GM08714 (cell line): ENCODE measurements around the gene ZNF107.
"Not testable (repeated sequence)": the region's sequence is repeated elsewhere in the genome, so short reads cannot be mapped to it uniquely, and the experiment has no call there.

ENCODE experiments used
- H3K4me3 ChIP-seq: fragments of 200-500 bp; sonication (Bioruptor generic); 2 replicates; pipeline ENCODE4 v1.5.1; 2014; ENCODE audit warnings: mild to moderate bottlenecking, low read length, inconsistent platforms
- ZNF274 ChIP-seq: IDR thresholded peaks from 2 replicates; pipeline ENCODE4 v1.6.1; 2012; ENCODE audit warnings: mild to moderate bottlenecking, low read depth, low read length

Gene ZNF107

GRCh38 chr7:64666663-64667050 is 724 bp downstream of the ZNF107 start:
- no peak for TF ChIP-seq ZNF274
- peak overlapping the region; percentile 93 for H3K4me3 ChIP-seq

DNA sequence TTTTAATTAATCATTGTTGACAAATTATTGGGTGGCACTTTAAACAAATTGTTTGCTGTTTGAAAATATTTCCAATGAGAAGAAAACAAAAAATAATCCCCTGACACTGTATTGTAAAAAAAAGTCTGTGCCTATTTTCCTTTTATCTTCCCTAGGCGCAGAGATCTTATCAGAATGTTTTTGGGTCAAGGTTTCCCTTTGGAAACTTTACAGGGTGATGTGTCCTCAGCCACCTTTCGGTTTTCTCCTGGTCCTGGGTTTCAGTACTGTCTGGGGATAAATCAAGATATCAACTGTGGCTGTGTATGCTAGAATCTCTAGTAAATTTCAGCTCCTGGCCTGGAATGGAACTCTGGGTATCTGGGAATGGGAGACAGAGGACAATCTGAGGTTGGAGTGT is 1.4 kb downstream of the ZNF107 start:
- no peak for TF ChIP-seq ZNF274
- peak overlapping the region; percentile 93 for H3K4me3 ChIP-seq

DNA sequence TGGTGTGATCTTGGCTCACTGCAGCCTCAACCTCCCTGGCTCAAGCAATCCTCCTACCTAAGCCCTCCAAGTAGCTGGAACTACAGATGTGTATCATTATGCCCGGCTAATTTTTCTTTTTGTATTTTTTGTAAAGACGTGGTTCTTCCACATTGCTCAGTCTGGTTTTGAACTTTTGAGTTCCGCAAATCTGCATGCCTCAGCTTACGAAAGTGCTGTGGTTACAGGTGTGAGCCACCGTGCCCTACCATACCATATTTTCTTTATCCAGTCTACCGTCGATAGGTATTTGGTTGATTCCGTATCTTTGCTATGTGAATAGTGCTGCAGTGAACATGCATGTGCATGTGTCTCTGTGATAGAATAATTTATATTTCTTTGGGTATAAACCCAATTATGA is 6.5 kb downstream of the ZNF107 start:
- H3K4me3 ChIP-seq: no peak overlapping the region
- TF ChIP-seq ZNF274: no peak

DNA sequence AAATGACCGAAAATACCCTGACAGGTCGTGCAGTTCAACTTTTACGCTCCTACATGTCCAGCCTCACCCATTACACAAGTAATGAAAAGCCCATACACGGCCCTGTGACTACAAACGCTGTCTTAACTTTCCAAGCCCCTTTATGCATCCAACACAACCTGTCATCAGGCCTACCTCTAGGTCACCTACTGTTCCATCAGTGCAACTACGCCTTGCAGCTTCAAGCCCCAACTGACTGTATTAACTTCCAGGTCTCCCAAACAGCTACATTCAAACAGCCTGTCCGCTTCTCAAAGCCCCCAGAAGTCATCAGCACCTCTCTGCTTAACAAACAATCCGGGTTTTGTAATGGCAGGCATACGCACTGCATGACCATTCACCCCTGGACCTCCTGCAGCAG is 19.2 kb downstream of the ZNF107 start:
- no peak for TF ChIP-seq ZNF274
- H3K4me3 ChIP-seq: no peak overlapping the region

DNA sequence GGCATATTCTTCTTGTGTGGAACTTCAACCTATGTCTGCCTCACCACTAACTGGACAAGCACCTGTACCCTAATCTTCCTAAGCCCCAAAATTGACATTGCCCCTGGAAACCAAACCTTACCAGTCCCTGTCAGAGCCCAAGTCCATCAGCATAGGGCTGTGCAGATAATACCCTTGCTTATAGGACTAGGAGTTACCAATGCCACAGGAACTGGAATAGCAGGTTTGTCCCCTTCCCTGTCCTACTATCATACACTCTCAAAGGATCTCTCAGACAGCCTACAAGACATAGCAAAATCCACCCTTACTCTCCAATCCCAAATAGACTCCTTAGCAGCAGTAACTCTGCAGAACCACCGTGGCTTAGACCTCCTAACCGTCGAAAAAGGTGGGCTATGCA is 19.8 kb downstream of the ZNF107 start:
- TF ChIP-seq ZNF274: no peak
- H3K4me3 ChIP-seq: no peak overlapping the region

DNA sequence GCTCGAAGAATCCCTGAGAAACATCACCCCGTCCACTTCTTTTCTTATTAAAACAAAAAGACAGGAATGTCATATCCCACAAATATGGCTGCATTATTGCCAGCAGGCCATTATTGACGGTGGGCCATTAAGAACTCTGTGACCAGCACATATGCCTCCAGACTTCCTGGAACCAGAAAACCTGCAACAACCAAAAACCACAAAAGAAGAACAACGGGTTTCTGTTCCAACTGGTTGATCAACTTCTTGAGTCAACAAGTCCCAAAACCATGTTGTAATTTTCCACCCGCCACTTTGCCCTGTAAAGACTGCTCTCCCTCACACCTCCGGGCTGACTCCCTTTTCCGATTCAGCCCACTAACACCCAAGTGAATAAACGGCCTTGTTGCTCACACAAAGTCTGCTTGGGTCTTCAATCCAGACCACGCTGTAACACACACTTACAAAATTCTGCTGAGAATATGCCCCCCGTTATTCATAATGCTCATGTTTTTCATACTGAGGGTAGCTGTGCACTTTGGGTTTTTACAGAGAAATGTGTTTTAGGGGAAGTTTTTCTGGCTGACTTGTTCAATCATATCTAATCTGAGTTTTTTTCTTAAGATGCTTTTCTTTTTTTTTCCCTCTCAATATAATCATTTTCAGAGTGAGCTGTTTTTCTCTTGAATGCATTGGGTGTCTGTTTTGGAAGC is 20.7 kb downstream of the ZNF107 start:
- no peak overlapping the region for H3K4me3 ChIP-seq
- no peak for TF ChIP-seq ZNF274

- TF ChIP-seq ZNF274: no peak
- H3K4me3 ChIP-seq: no peak overlapping the region
Observed at GRCh38 chr7:64687249-64687648, 21.3 kb downstream of the ZNF107 start.

- no peak for TF ChIP-seq ZNF274
- no peak overlapping the region for H3K4me3 ChIP-seq
Observed at GRCh38 chr7:64688988-64689387, 23.1 kb downstream of the ZNF107 start.

DNA sequence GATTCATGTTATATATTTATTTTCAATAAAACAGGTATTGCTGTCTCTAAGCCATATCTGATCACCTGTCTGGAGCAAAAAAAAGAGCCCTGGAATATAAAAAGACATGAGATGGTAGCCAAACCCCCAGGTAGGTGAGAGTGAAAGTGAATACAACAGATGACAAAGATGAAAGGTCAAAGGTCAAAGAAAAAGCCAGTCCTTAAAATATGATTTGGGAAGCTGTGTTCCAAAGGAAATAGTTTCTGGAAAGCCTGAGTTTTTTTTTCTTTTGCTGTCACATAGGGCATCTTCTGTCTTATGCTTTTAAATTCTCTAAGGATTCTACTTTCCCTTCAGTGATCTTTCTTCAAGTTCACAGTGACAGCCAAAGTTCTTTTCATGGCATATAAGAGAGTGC is 25.9 kb downstream of the ZNF107 start:
- H3K4me3 ChIP-seq: no peak overlapping the region
- no peak for TF ChIP-seq ZNF274

- H3K4me3 ChIP-seq: not testable (repeated sequence)
Observed at GRCh38 chr7:64697863-64698262, 31.9 kb downstream of the ZNF107 start.

GRCh38 chr7:64706625-64707292 is 40.8 kb downstream of the ZNF107 start:
- no peak overlapping the region for H3K4me3 ChIP-seq
- TF ChIP-seq ZNF274: no peak

GRCh38 chr7:64717896-64718295 is 52.0 kb downstream of the ZNF107 start:
- H3K4me3 ChIP-seq: not testable (repeated sequence)

DNA sequence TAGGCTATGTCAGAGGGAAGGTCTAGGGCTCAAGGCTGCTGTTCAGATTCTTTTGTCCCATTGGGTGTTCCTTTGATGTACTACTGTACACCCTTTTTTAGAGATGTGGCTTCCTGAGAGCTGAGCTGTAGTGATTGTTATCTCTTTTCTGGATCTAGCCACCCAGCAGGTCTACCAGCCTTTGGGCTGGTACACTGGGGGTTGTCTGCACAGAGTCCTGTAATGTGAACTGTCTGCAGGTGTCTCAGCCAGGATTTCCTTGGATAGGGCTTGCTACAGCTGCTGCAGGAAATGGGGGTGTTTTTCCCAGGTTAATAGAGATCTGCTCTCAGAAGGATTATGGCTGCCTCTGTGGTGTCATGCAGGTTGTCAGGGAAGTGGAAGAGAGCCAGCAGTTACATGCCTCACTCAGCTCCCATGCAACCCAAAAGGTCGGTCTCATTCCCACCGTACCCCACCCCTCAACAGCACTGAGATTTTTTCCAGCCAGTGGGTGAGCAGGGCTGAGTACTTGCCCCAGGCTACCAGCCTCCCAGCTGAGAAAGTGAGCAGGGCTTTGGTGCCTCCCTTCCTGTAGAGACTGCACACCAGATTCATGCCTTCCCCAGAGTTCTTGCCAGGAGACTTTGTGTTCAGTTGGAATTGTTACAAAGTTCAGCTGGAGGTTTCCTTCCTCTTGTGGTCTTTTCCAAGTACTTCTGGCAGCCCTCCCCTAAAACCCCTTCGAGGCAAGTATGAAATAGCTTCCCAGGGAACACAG is 63.3 kb downstream of the ZNF107 start:
- TF ChIP-seq ZNF274: no peak
- H3K4me3 ChIP-seq: no peak overlapping the region

- TF ChIP-seq ZNF274: no peak
- no peak overlapping the region for H3K4me3 ChIP-seq
Observed at GRCh38 chr7:64733550-64734240, 67.8 kb downstream of the ZNF107 start.

DNA sequence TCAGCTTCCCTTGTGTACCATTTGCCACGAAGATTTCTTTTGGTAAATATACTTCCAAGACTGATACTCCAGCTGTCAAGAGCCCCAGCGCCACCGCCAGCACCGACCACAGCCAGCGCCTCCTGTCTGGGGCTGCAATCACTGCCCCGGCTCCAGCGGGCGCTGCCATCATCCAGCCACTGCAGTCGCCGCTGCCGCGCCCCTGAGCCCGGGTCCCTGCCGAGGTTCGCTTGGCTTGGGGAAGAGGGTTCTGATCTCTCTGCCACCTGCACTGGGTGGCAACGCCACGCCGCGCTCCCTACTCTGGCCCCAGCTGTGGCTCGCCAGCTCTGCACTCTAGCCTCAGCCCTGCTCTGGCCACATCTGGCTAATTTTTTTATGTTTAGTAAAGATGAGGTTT is 70.6 kb downstream of the ZNF107 start:
- no peak for TF ChIP-seq ZNF274
- H3K4me3 ChIP-seq: no peak overlapping the region

DNA sequence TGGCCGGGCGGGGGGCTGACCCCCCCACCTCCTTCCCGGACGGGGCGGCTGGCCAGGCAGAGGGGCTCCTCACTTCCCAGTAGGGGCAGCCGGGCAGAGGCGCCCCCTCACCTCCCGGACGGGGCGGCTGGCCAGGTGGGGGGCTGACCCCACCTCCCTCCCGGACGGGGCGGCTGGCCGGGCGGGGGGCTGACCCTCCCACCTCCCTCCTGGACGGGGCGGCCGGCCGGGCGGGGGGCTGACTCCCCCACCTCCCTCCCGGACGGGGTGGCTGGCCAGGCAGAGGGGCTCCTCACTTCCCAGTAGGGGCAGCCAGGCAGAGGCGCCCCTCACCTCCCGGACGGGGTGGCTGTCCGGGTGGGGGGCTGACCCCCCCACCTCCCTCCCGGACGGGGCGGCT is 72.5 kb downstream of the ZNF107 start:
- not testable (repeated sequence) for H3K4me3 ChIP-seq

- not testable (repeated sequence) for H3K4me3 ChIP-seq
Observed at GRCh38 chr7:64738953-64739352, 73.0 kb downstream of the ZNF107 start.
